ENCODE data around the gene TMEM190. TPM values are rescaled to one million over a fixed set of nuclear protein-coding genes. Genes with fewer than 3 reads are reported as not detected.

The TMEM190 gene
- total RNA-seq, 1 experiment from 2014 or later: not detected

Other genes with a start within 250 kb of the TMEM190 start
- gene TNNT1, start 227.6 kb upstream of the TMEM190 start, total RNA-seq (2021; ENCODE audit: unreplicated experiment): 188 TPM
- gene TNNI3, start 219.1 kb upstream of the TMEM190 start, total RNA-seq (2021; ENCODE audit: unreplicated experiment): 42.1 TPM
- gene DNAAF3, start 210.2 kb upstream of the TMEM190 start, total RNA-seq (2021; ENCODE audit: unreplicated experiment): 52.8 TPM
- 2.3 TPM for gene SYT5, start 196.5 kb upstream of the TMEM190 start, total RNA-seq (2021; ENCODE audit: unreplicated experiment)
- gene PTPRH, start 167.3 kb upstream of the TMEM190 start, total RNA-seq (2021; ENCODE audit: unreplicated experiment): 15.9 TPM
- 10.6 TPM for gene TMEM86B, start 148.1 kb upstream of the TMEM190 start, total RNA-seq (2021; ENCODE audit: unreplicated experiment)
- gene PPP6R1, start 117.8 kb upstream of the TMEM190 start, total RNA-seq (2021; ENCODE audit: unreplicated experiment): 96.7 TPM
- gene HSPBP1, start 96.7 kb upstream of the TMEM190 start, total RNA-seq (2021; ENCODE audit: unreplicated experiment): 63.0 TPM
- gene BRSK1, start 92.8 kb upstream of the TMEM190 start, total RNA-seq (2021; ENCODE audit: unreplicated experiment): 33.3 TPM
- gene TMEM150B, start 51.5 kb upstream of the TMEM190 start, total RNA-seq (2021; ENCODE audit: unreplicated experiment): not detected
- 27.5 TPM for gene KMT5C, start 37.0 kb upstream of the TMEM190 start, total RNA-seq (2021; ENCODE audit: unreplicated experiment)
- 2.4 TPM for gene COX6B2, start 22.1 kb upstream of the TMEM190 start, total RNA-seq (2021; ENCODE audit: unreplicated experiment)
- not detected for gene GARIN5B, start 13.6 kb upstream of the TMEM190 start, total RNA-seq (2021; ENCODE audit: unreplicated experiment)
- 2.8 TPM for gene IL11, start 6.4 kb upstream of the TMEM190 start, total RNA-seq (2021; ENCODE audit: unreplicated experiment)
- gene TMEM238, start 7.5 kb downstream of the TMEM190 start, total RNA-seq (2021; ENCODE audit: unreplicated experiment): 21.0 TPM
- gene RPL28, start 9.1 kb downstream of the TMEM190 start, total RNA-seq (2021; ENCODE audit: unreplicated experiment): 3,050 TPM
- 515 TPM for gene UBE2S, start 31.0 kb downstream of the TMEM190 start, total RNA-seq (2021; ENCODE audit: unreplicated experiment)
- not detected for gene SHISA7, start 66.5 kb downstream of the TMEM190 start, total RNA-seq (2021; ENCODE audit: unreplicated experiment)
- gene ISOC2, start 84.8 kb downstream of the TMEM190 start, total RNA-seq (2021; ENCODE audit: unreplicated experiment): 56.8 TPM
- gene C19orf85, start 87.9 kb downstream of the TMEM190 start, total RNA-seq (2021; ENCODE audit: unreplicated experiment): 0.34 TPM
- gene ZNF628, start 99.8 kb downstream of the TMEM190 start, total RNA-seq (2021; ENCODE audit: unreplicated experiment): 14.9 TPM
- 55.3 TPM for gene NAT14, start 108.4 kb downstream of the TMEM190 start, total RNA-seq (2021; ENCODE audit: unreplicated experiment)
- 1.5 TPM for gene SSC5D, start 111.6 kb downstream of the TMEM190 start, total RNA-seq (2021; ENCODE audit: unreplicated experiment)
- gene SBK2, start 160.3 kb downstream of the TMEM190 start, total RNA-seq (2021; ENCODE audit: unreplicated experiment): 0.30 TPM
- 1.2 TPM for gene SBK3, start 168.7 kb downstream of the TMEM190 start, total RNA-seq (2021; ENCODE audit: unreplicated experiment)
- gene ZNF579, start 204.0 kb downstream of the TMEM190 start, total RNA-seq (2021; ENCODE audit: unreplicated experiment): 24.1 TPM
- gene FIZ1, start 222.7 kb downstream of the TMEM190 start, total RNA-seq (2021; ENCODE audit: unreplicated experiment): 15.3 TPM
- 17.2 TPM for gene ZNF524, start 223.5 kb downstream of the TMEM190 start, total RNA-seq (2021; ENCODE audit: unreplicated experiment)
- 16.2 TPM for gene ZNF865, start 228.8 kb downstream of the TMEM190 start, total RNA-seq (2021; ENCODE audit: unreplicated experiment)
- 5.3 TPM for gene ZNF784, start 247.7 kb downstream of the TMEM190 start, total RNA-seq (2021; ENCODE audit: unreplicated experiment)